Mononuclear cell (primary cell): Measurements from ENCODE around the gene MID1. TPM values are rescaled to one million over a fixed set of nuclear protein-coding genes. Genes with fewer than 3 reads are reported as not detected.

Experiments used
- H3K27me3 ChIP-seq: 2 replicates; pipeline ENCODE4 v1.6.0; 2011; ENCODE audit warnings: low read length, control low read depth; ENCODE audit not compliant: insufficient read depth
- H3K4me1 ChIP-seq: 2 replicates; pipeline ENCODE4 v1.5.1; 2011; ENCODE audit warnings: mild to moderate bottlenecking, low read length, control low read depth; ENCODE audit not compliant: insufficient read depth
- H3K4me3 ChIP-seq: 2 replicates; pipeline ENCODE4 v1.5.1; 2011; ENCODE audit warnings: mild to moderate bottlenecking, low read length, moderate library complexity
- H3K9me3 ChIP-seq: 2 replicates; pipeline ENCODE4 v1.5.1; 2011; ENCODE audit warnings: low read depth, mild to moderate bottlenecking, control low read depth, low read length
- total RNA-seq: library from RNA; depleted of rRNA; stranded (reverse); fragments of >200 nt; gene quantifications from one replicate; pipeline ENCODE4 v1.2.3, GENCODE V29; 2012

MID1 gene
- total RNA-seq, 1 donor, result under 0.01 TPM

DNA sequence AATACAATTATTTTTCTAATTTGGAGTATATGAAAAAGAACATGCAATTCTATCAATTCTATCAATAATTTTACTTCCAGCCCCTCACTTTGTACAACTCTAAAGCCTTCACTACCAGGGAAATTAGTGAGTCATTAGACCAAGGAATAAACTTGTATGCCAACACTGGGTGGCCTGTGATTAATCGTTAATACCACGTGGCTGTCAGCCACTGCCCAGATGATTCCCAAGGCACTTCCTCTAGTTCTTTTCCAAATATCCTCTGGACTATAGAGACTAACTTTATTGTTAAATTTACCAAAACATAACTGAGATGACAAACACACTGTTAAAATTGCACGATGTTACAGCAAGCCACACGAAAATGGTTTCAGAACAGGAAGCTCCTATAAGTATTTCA, 45.7 kb downstream of the MID1 start:
- Histone ChIP-seq H3K4me3 (no peak overlapping the region), H3K27me3 (no peaks in the 10 kb centered on the region), H3K9me3 (no peaks in the 10 kb centered on the region), H3K4me1 (no peaks in the 10 kb centered on the region)

DNA sequence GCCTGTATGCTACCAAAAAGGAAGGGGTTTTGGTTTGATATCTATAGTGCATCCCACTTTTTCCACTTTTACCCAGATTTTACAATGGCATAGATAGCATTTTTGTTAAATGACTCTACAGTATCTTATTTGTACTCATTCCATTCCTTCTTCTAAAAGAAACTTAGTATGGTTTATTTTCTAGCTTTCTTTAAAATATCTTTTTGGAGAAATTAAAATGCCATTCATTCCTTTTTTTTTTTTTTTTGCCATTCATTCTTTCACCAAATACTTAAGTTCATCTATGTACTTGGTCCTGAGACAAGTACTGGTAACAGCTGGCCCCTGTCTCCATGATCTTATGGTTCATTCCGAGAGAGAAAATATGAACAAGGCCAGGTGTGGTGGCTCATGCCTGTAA, 49.1 kb downstream of the MID1 start:
- Histone ChIP-seq H3K4me1 (no peaks in the 10 kb centered on the region), H3K27me3 (no peaks in the 10 kb centered on the region), H3K9me3 (no peaks in the 10 kb centered on the region), H3K4me3 (no peak overlapping the region)

DNA sequence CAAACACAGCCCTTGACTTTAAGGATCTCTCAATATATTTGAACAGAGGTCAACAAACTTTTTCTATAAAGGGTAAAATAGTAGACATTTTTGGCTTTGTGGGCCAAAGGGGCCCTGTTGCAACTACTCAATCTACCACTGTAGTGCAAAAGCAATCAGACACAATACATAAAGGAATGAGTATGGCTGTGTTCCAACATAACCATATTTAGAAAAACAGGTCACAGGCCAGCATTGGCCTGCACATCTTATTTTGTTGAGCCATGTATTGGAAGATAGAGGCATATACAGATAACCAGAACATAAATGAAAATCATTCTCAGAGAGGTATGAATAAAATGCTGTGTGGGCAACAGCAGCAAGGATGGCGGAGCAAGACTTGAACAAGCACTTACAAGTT, 49.8 kb downstream of the MID1 start:
- Histone ChIP-seq H3K4me1 (no peaks in the 10 kb centered on the region), H3K9me3 (no peaks in the 10 kb centered on the region), H3K27me3 (no peaks in the 10 kb centered on the region), H3K4me3 (no peak overlapping the region)

DNA sequence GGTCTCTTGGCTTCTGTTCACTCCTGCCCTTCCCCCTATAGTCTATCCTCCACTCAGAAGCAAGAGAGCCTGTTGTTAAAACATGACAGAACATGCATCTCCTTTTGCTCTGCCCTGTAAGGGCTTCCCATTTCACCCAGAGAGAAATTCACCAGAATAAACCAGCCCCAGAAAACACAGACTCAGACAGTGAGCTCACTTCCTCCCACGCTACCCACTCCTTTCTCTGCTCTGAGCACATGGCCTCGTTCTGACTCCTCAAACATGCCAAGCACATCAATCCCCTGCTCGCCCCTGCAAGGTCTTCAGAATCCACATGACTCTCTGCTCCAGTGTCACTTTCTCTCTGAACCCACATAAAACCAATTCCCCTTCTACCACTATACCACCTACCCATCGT, 50.4 kb downstream of the MID1 start:
- H3K9me3 ChIP-seq, result no peaks in the 10 kb centered on the region
- no peaks in the 10 kb centered on the region for H3K27me3 ChIP-seq
- no peaks in the 10 kb centered on the region for H3K4me1 ChIP-seq
- no peak overlapping the region for H3K4me3 ChIP-seq

DNA sequence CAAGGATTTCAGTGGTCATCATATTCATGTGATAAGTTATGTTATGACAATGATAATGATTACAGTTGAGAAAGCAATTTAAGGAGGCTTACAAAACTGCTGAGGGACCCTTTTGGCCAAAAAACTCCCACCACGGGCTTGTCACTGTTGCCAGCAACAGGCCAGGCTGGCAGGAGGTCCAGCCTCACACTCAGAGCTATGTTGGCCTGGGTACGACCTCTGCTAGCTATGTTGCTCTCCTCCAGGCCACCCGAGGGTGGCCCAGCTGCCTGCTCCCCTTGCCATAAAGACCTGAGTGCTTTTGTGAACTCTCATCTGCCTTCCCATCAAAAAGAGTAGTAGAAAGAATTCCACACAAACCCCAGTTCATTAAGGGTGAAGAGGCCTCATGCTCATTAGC, 52.0 kb downstream of the MID1 start:
- no peak overlapping the region for H3K4me3 ChIP-seq
- H3K9me3 ChIP-seq, result no peaks in the 10 kb centered on the region
- H3K27me3 ChIP-seq, result no peaks in the 10 kb centered on the region
- H3K4me1 ChIP-seq, result no peaks in the 10 kb centered on the region

DNA sequence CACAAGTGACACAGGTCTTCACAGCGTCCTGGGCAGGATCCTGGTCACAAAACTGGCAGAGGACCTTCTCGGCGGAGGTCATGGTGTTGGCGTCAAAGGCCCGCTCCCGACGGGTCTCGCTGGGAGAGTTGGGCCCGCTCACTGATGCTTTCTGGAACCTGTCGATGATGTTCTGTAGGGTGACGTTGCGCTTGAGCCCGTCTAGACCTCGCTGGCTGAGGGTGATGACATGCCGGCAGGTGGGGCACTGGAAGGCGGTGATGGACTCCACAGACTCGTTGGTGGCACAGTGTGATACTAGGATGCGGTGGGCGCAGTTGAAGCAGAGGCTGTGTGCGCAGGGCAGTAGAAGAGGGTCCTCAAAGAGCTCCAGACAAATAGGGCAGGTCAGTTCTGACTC, 53.2 kb downstream of the MID1 start:
- Histone ChIP-seq H3K4me1 (no peaks in the 10 kb centered on the region), H3K9me3 (no peaks in the 10 kb centered on the region), H3K4me3 (no peak overlapping the region), H3K27me3 (no peaks in the 10 kb centered on the region)

DNA sequence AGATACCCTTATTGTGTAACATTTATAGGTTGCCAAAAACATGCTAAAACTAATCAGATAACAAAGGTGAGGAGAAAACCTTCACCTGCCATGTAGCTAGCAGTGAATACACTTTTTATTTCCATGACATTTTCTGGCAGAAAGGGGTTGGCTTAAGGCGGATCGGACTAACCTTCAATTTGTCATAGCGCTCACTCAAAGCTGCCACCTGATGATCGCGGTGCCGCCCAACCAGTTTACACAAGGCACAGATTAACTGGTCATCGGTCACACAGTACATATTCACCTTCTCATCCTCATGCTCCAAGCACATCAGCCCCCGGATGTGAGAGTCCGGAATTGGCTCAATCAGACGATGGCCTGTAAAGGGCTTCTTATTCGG, 53.7 kb downstream of the MID1 start:
- Histone ChIP-seq H3K27me3 (no peaks in the 10 kb centered on the region), H3K9me3 (no peaks in the 10 kb centered on the region), H3K4me3 (no peak overlapping the region)

DNA sequence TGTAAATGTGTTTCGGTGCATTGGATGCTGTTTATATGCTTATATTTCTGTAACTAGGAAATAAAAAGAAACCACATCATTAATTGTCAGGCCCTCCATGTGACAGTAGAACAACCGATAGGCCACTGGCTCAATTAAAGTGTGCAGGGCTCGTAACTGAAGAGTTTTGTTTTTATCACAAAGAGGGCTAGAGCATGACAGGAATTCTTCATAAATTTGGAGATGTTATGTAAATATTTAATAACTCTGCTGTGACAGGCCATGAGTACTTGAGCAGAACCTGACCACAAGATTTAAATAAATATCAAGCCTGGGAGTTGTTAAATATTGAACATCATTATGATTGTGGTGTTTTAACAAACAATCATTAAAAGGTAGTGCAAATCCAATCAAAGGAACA, 55.9 kb downstream of the MID1 start:
- Histone ChIP-seq H3K4me1 (no peaks in the 10 kb centered on the region), H3K27me3 (no peaks in the 10 kb centered on the region), H3K4me3 (no peak overlapping the region), H3K9me3 (no peaks in the 10 kb centered on the region)

More for the DNA sequence above, 53.7 kb downstream of the MID1 start:
- H3K4me1 ChIP-seq, result no peaks in the 10 kb centered on the region

DNA sequence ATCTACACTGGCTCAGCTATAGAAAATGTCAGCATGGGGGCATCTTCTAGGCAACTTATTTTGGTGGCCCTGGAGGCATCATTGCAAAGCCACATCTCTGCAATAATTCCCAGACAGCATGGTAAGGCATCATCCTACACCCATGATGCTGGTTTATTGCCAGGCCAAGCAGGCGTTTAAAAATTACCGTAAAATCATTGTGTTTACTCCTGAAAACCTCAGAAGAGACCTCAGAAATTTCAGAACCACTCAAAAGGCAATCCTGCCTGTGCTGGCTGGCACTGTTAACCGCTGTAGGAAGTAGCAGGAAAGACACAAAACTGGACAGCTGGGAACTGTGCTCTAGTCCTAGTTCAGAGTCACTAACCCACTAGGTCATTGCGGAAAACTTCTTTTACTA, 63.2 kb downstream of the MID1 start:
- Histone ChIP-seq H3K4me1 (no peaks in the 10 kb centered on the region), H3K27me3 (no peaks in the 10 kb centered on the region), H3K9me3 (no peaks in the 10 kb centered on the region), H3K4me3 (no peak overlapping the region)

DNA sequence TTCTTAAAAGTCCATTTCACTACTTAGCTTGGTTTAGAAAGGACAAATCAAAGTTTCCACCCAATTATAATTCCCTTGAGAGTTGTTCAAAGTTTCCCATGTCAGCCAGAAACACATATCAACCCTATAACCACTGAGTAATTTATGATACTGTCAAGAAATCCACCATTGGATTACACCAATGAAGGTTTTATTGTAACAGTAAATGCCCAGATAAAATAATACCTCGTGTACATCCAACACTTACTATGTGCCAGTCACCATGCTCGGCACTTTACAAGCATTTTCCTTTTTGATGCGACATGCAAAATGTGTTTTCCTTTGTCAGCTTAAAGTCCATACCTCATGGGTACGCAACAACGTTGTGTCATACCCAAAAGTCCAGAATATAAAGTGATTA, 64.0 kb downstream of the MID1 start:
- Histone ChIP-seq H3K4me1 (no peaks in the 10 kb centered on the region), H3K9me3 (no peaks in the 10 kb centered on the region), H3K4me3 (no peak overlapping the region), H3K27me3 (no peaks in the 10 kb centered on the region)

DNA sequence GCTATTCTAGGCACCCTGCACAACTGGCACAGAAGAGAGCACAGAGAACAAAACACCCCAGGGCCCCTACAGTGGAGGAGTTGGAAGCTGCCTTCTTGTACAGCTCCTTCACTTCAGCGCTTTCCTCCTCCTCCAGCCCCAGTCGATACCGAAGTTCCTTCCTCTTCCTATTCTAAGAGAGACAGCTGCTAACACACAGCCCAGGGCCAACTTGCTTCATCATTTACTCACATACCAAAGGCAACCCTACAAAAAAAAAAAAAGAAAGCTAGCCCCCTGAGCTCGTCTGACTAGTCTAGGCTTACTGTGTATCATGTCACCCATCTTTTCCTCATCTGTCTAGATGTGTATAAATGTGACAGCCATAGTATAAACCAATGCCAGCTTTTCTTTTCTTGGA, 64.5 kb downstream of the MID1 start:
- Histone ChIP-seq H3K27me3 (no peaks in the 10 kb centered on the region), H3K4me3 (no peak overlapping the region), H3K9me3 (no peaks in the 10 kb centered on the region), H3K4me1 (no peaks in the 10 kb centered on the region)

DNA sequence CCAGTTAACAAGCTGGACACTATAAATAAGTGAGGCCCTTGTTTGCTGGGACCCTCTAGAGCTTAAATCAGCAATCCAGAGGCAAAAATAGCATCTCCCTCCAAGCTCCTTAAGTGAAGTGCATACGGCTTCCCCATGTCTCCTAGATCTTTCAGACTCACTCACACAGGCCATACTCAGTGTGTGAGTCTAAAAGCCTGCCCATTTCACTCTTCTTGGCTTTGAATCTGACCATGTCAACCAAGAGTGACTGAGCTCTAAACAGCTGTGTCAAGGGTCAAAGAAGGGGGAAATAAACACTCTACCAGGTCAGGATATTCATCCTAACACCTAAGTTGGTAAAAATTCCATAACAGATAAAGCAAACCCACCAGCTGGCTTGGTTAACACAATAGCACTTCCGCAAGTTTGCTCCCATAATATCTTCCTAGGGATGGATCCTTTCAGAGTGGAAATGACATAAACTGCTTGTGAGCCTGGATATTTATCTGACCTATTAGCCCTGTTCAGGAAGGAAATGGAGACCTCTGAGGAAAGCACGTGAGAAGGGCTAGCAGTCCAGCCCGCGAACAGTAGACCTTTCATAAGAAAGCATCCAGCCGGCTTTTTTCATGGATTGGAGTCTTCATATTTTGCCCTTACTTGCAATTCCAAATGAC, 65.6 kb downstream of the MID1 start:
- H3K9me3 ChIP-seq, result no peaks in the 10 kb centered on the region
- no peak overlapping the region for H3K4me3 ChIP-seq
- H3K4me1 ChIP-seq, result no peaks in the 10 kb centered on the region
- H3K27me3 ChIP-seq, result no peaks in the 10 kb centered on the region

DNA sequence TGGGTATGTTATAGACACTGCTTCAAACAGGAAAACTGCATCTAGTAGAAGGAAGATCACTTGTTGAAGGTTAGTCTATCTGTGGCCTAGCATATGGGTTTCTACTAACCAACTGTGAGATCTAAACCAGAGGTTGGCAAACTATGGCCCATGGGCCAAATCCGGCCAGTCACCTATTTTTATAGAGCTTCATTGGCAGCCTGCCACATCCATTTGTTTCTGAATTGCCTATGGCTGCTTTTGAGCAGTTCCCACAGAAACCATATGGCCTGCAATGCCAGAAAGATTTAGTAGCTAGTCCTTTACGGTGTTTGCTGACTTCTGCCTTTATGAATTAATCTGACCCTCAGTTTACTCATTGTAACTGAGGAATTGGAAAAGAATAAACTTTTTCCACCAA, 71.1 kb downstream of the MID1 start:
- Histone ChIP-seq H3K9me3 (no peaks in the 10 kb centered on the region), H3K4me3 (no peak overlapping the region), H3K4me1 (no peaks in the 10 kb centered on the region), H3K27me3 (no peaks in the 10 kb centered on the region)

DNA sequence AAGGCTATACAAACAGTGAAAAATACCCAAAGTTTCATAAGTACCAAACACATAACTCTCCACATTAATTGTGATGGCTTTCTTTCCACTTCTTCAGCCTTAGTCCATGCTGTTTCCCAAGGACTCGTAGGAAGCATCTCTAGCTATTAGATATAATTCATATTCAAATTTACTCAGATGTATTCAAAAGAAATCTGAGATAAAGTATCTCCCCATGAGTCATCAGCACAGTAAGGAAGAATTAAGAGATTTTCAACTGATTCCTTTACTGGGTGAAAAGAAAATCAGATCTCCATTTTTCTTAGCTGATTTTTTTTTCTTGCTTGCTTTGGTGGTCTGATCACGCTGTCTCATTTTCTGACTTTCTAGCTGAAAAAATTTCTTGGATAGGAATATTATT, 71.7 kb downstream of the MID1 start:
- Histone ChIP-seq H3K4me3 (no peak overlapping the region), H3K4me1 (no peaks in the 10 kb centered on the region), H3K27me3 (no peaks in the 10 kb centered on the region), H3K9me3 (no peaks in the 10 kb centered on the region)

DNA sequence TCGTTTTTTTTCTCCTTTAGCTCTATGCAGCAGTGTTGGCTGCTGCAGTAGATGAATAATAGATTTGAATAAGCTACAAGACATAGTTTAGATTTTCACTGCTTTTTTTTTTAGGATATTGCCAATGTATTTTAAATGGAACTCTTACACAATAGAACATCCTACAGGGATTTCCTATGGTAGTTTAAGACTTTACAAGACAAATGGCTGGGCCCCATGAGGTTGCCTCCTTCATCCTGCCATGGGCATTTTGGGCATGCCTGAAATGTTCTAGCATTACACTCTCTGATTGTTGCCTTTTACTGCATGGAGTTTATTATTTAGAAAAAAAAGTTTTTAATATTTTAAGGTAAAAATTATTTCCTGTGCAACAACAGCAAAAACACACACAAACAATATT, 74.5 kb downstream of the MID1 start:
- no peaks in the 10 kb centered on the region for H3K4me1 ChIP-seq
- H3K9me3 ChIP-seq, result no peaks in the 10 kb centered on the region
- H3K27me3 ChIP-seq, result no peaks in the 10 kb centered on the region
- H3K4me3 ChIP-seq, result no peak overlapping the region

DNA sequence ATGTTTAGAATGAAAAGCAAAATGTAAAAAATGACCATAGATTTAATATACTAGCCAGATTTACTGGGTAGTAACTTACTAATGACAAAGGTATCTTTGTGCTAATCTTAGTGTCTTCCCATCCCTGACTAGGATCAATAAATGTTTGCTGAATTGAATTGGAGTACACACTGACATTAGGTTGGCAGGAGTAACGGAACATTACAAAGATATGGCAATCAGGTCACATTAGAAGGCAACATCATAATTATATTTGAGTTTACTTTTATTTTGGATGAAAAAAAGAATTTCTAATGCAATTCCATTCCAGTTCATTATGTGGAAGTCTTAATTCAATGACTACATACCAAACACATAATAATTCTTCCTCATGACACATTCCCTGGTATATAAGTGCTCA, 77.8 kb downstream of the MID1 start:
- Histone ChIP-seq H3K9me3 (no peaks in the 10 kb centered on the region), H3K4me3 (no peak overlapping the region), H3K4me1 (no peaks in the 10 kb centered on the region), H3K27me3 (no peaks in the 10 kb centered on the region)
